HG02852 (cell line): Measurements from ENCODE around the gene NKTR.

Source experiments
- ATAC-seq: cut with Tn5 transposase; IDR thresholded peaks from one replicate; pipeline ENCODE4 v1.9.1; 2021; ENCODE audit warnings: mild to moderate bottlenecking, moderate library complexity; ENCODE audit not compliant: unreplicated experiment

NKTR gene

GRCh38 chr3:42661593-42662022, 61.1 kb downstream of the NKTR start:
- ATAC-seq: no peak

- ATAC-seq: no peak
Observed at GRCh38 chr3:42662037-42662812, 61.7 kb downstream of the NKTR start.

- ATAC-seq: no peak
Observed at GRCh38 chr3:42662813-42663535, 62.5 kb downstream of the NKTR start.

GRCh38 chr3:42663581-42664437, 63.3 kb downstream of the NKTR start:
- ATAC-seq: no peak

GRCh38 chr3:42664438-42664803, 63.9 kb downstream of the NKTR start:
- ATAC-seq: no peak

- ATAC-seq: no peak
Observed at GRCh38 chr3:42665050-42665878, 64.8 kb downstream of the NKTR start.

GRCh38 chr3:42666022-42666421, 65.5 kb downstream of the NKTR start:
- no peak for ATAC-seq

GRCh38 chr3:42666577-42666998, 66.1 kb downstream of the NKTR start:
- no peak for ATAC-seq

GRCh38 chr3:42667096-42667522, 66.6 kb downstream of the NKTR start:
- no peak for ATAC-seq

GRCh38 chr3:42667523-42668412, 67.3 kb downstream of the NKTR start:
- ATAC-seq: no peak

GRCh38 chr3:42668413-42668760, 67.9 kb downstream of the NKTR start:
- ATAC-seq: no peak

GRCh38 chr3:42668793-42669217, 68.3 kb downstream of the NKTR start:
- ATAC-seq: no peak

- ATAC-seq: no peak
Observed at GRCh38 chr3:42670051-42670576, 69.6 kb downstream of the NKTR start.

GRCh38 chr3:42670670-42671069, 70.2 kb downstream of the NKTR start:
- ATAC-seq: no peak

GRCh38 chr3:42672515-42672914, 72.0 kb downstream of the NKTR start:
- ATAC-seq: no peak

GRCh38 chr3:42673082-42673481, 72.6 kb downstream of the NKTR start:
- no peak for ATAC-seq

- no peak for ATAC-seq
Observed at GRCh38 chr3:42674146-42674545, 73.7 kb downstream of the NKTR start.

- no peak for ATAC-seq
Observed at GRCh38 chr3:42675909-42676308, 75.4 kb downstream of the NKTR start.

- ATAC-seq: no peak
Observed at GRCh38 chr3:42678447-42678846, 78.0 kb downstream of the NKTR start.
